A375 (cell line): ENCODE results near the gene ZNF652. TPM values are rescaled to one million over a fixed set of nuclear protein-coding genes. Genes with fewer than 3 reads are reported as not detected.

Experiments used
- small RNA-seq: library from RNA; depleted of rRNA; stranded (forward); fragments of <200 nt; gene quantifications from one replicate; pipeline ENCODE3, GENCODE V24; 2014
- total RNA-seq: library from RNA; depleted of rRNA; stranded (reverse); fragments of >200 nt; shearing (Covaris generic); gene quantifications from 2 replicates; pipeline ENCODE4 v1.2.3, GENCODE V29; 2014; rRNA removed

ZNF652 gene
- 8.8 and 10.1 TPM in 2 replicates for total RNA-seq

DNA sequence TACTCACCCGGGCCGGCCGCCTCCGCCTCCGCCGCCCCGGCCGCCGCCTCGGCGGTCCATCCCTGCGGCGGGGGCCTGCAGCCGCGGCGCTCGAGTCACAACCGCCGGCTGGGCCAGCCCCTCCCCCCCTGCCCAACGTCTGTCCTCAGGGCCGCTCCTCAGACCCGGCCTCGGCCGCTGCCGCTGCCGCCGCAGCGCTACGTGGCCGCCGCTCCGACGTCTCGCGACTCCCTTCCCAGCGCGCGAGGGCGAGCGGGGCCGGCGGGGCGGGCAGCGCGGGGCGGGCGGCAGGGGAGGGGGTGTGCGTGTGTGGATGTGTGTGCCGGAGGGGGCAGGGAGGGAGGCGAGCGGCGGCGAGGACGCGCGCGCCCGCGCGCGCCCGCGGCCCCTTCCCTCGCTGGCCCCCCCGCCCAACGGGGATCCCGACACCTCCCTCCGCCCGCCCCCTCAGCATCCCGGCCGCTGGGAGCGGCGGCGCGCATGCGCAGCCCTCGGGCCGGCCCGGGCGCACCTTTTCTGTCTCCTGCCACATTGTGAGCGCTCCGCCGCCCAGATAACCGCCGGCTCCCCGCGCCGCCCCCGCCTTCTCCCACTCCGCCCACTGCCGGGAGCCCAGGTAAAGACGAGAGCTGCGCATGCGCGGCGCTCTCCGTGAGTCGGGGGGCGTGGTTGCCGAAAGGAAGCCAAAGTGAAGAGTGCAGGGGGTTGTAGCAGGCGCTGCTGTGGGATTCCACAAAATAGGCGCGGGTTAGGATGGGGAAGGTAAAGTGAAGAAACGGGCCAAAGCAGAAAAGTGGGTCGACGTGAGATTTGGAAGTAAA, at the start of gene ZNF652:
TSS of gene ZNF652 (minus strand) at position 349 of the 821 bp plus-strand sequence. CDS start 44,525 bp downstream, outside the sequence.

Small RNA genes lying within 50 kb of the gene (small RNA-seq; reads per million reads assigned to genes)
- not detected for gene MIR6129

Other genes starting within 250 kb of the ZNF652 start
- not detected in 2 replicates for gene B4GALNT2, start 229.5 kb downstream of the ZNF652 start, total RNA-seq
- gene GNGT2, start 151.7 kb downstream of the ZNF652 start, total RNA-seq: 0.27 and 0.38 TPM in 2 replicates
- gene ABI3, start 151.5 kb downstream of the ZNF652 start, total RNA-seq: 0.27 TPM in 1 of 2 replicates, not detected in the other
- gene PHOSPHO1, start 131.5 kb downstream of the ZNF652 start, total RNA-seq: 0.34 TPM in 1 of 2 replicates, not detected in the other
- 202 and 221 TPM in 2 replicates for gene PHB1, start 52.6 kb upstream of the ZNF652 start, total RNA-seq
- gene NGFR, start 133.0 kb upstream of the ZNF652 start, total RNA-seq: 13.1 and 16.0 TPM in 2 replicates
- gene NXPH3, start 213.6 kb upstream of the ZNF652 start, total RNA-seq: not detected in 2 replicates